ENCODE data around the gene MAST4. TPM values are rescaled to one million over a fixed set of nuclear protein-coding genes. Genes with fewer than 3 reads are reported as not detected.

Gene MAST4
- total and polyA plus RNA-seq, 4 donors, result 3.7 to 9.5 (median 6.5) TPM

DNA sequence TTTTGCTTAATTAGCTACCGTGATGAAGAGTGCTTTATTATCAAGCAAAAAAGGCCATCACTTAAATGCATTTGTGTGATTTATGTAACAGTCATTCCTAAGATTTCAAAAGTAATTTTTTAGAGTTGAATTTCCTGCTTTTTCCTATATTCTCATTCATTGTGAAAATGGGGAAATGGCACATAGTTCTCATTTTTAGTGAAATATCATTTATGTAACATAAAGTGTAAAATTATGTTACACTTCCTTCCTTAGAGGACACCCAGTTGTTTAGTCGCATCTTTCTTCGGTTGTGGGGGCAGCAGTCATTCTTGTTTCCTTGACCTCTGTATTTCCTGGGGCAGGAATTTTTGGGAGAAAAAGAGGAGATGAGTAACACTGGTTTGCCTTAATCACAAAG is 142.8 kb downstream of the MAST4 start:
- H3K27me3 ChIP-seq (ENCODE audit: control insufficient read depth in 4 of 4, insufficient read depth in 4 of 4, low read length in 3 of 4), result no peaks in the 10 kb centered on the region
- peaks cover 1 to 6% (median 2%) of the 10 kb centered on the region in 4 donors for H3K4me1 ChIP-seq (ENCODE audit: control insufficient read depth in 4 of 4, insufficient read depth in 4 of 4, low read length in 3 of 4)
- no peaks in the 10 kb centered on the region for H3K36me3 ChIP-seq (ENCODE audit: control insufficient read depth in 4 of 4, insufficient read depth in 3 of 4, low read depth in 1 of 4, low read length in 3 of 4)
- H3K27ac ChIP-seq (ENCODE audit: low read depth in 1 of 2, low read length in 2 of 2), result no peak overlapping the region
- no peak overlapping the region for H3K4me3 ChIP-seq (ENCODE audit: low read depth in 1 of 3, low read length in 3 of 3)
- DNase-seq (ENCODE audit: low spot score), result no peak
- 83% methylated on average over 3 of the region's 3 CpGs for WGBS
- TF ChIP-seq GABPA (IDR thresholded peaks at IDR 0.05 in 1 of 2, conservative IDR thresholded peaks at IDR 0.05 in 1 of 2) (no peak), EGR1 (IDR thresholded peaks at IDR 0.05; ENCODE audit: low read depth in 2 of 2) (no peak), JUND (IDR thresholded peaks at IDR 0.05) (no peak), TAF1 (conservative IDR thresholded peaks at IDR 0.05) (no peak), HNF4G (IDR thresholded peaks at IDR 0.05) (no peak), HNF4A (conservative IDR thresholded peaks at IDR 0.05) (no peak), YY1 (IDR thresholded peaks at IDR 0.05) (no peak), SP1 (IDR thresholded peaks at IDR 0.05) (no peak), RXRA (IDR thresholded peaks at IDR 0.05) (no peak), NR2F2 (IDR thresholded peaks at IDR 0.05) (no peak), FOXA1 (IDR thresholded peaks at IDR 0.05) (no peak), RAD21 (IDR thresholded peaks at IDR 0.05) (no peak), FOXA2 (IDR thresholded peaks at IDR 0.05) (no peak)
- TF ChIP-seq, protein P1, sequence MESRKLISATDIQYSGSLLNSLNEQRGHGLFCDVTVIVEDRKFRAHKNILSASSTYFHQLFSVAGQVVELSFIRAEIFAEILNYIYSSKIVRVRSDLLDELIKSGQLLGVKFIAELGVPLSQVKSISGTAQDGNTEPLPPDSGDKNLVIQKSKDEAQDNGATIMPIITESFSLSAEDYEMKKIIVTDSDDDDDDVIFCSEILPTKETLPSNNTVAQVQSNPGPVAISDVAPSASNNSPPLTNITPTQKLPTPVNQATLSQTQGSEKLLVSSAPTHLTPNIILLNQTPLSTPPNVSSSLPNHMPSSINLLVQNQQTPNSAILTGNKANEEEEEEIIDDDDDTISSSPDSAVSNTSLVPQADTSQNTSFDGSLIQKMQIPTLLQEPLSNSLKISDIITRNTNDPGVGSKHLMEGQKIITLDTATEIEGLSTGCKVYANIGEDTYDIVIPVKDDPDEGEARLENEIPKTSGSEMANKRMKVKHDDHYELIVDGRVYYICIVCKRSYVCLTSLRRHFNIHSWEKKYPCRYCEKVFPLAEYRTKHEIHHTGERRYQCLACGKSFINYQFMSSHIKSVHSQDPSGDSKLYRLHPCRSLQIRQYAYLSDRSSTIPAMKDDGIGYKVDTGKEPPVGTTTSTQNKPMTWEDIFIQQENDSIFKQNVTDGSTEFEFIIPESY (IDR thresholded peaks at IDR 0.05), result no peak
- TF ChIP-seq, protein P2, sequence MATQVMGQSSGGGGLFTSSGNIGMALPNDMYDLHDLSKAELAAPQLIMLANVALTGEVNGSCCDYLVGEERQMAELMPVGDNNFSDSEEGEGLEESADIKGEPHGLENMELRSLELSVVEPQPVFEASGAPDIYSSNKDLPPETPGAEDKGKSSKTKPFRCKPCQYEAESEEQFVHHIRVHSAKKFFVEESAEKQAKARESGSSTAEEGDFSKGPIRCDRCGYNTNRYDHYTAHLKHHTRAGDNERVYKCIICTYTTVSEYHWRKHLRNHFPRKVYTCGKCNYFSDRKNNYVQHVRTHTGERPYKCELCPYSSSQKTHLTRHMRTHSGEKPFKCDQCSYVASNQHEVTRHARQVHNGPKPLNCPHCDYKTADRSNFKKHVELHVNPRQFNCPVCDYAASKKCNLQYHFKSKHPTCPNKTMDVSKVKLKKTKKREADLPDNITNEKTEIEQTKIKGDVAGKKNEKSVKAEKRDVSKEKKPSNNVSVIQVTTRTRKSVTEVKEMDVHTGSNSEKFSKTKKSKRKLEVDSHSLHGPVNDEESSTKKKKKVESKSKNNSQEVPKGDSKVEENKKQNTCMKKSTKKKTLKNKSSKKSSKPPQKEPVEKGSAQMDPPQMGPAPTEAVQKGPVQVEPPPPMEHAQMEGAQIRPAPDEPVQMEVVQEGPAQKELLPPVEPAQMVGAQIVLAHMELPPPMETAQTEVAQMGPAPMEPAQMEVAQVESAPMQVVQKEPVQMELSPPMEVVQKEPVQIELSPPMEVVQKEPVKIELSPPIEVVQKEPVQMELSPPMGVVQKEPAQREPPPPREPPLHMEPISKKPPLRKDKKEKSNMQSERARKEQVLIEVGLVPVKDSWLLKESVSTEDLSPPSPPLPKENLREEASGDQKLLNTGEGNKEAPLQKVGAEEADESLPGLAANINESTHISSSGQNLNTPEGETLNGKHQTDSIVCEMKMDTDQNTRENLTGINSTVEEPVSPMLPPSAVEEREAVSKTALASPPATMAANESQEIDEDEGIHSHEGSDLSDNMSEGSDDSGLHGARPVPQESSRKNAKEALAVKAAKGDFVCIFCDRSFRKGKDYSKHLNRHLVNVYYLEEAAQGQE (IDR thresholded peaks at IDR 0.05), result no peak
- TF ChIP-seq, protein P3, sequence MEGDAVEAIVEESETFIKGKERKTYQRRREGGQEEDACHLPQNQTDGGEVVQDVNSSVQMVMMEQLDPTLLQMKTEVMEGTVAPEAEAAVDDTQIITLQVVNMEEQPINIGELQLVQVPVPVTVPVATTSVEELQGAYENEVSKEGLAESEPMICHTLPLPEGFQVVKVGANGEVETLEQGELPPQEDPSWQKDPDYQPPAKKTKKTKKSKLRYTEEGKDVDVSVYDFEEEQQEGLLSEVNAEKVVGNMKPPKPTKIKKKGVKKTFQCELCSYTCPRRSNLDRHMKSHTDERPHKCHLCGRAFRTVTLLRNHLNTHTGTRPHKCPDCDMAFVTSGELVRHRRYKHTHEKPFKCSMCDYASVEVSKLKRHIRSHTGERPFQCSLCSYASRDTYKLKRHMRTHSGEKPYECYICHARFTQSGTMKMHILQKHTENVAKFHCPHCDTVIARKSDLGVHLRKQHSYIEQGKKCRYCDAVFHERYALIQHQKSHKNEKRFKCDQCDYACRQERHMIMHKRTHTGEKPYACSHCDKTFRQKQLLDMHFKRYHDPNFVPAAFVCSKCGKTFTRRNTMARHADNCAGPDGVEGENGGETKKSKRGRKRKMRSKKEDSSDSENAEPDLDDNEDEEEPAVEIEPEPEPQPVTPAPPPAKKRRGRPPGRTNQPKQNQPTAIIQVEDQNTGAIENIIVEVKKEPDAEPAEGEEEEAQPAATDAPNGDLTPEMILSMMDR (IDR thresholded peaks at IDR 0.05; ENCODE audit: low read depth, low read length, missing input control), result no peak
- TF ChIP-seq, protein P4, sequence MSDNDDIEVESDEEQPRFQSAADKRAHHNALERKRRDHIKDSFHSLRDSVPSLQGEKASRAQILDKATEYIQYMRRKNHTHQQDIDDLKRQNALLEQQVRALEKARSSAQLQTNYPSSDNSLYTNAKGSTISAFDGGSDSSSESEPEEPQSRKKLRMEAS (IDR thresholded peaks at IDR 0.05), result no peak
- TF ChIP-seq, protein P5, sequence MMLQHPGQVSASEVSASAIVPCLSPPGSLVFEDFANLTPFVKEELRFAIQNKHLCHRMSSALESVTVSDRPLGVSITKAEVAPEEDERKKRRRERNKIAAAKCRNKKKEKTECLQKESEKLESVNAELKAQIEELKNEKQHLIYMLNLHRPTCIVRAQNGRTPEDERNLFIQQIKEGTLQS (IDR thresholded peaks at IDR 0.05), result no peak
- H3K9me3 ChIP-seq (ENCODE audit: control insufficient read depth in 4 of 4, low read length in 3 of 4), result no peaks in the 10 kb centered on the region
- H3K9ac ChIP-seq (ENCODE audit: low read depth in 1 of 2, low read length in 2 of 2), result no peak overlapping the region

Data from liver (tissue), 9 donors.